PFSK-1 (cell line): ENCODE results near the gene TMEM273.

Experiments
- FOXP2 ChIP-seq: optimal IDR thresholded peaks from 2 replicates; pipeline ENCODE3; 2011; ENCODE audit warnings: borderline replicate concordance, control low read depth, inconsistent platforms; ENCODE audit not compliant: insufficient read depth; ENCODE audit errors: extremely low read length, extremely low read depth
- POLR2AphosphoS5 ChIP-seq: IDR thresholded peaks from 2 replicates; pipeline ENCODE4 v1.6.1; 2012; ENCODE audit warnings: low read depth, mild to moderate bottlenecking, control low read depth, low read length, moderate library complexity
- REST ChIP-seq, 2 experiments: IDR thresholded peaks; 2 replicates each; pipeline versions ENCODE4 v1.6.1 to v1.8.0; 2011 to 2012; ENCODE audit warnings: low read depth in 2 of 2, low read length in 2 of 2, control low read depth in 1 of 2, inconsistent platforms in 1 of 2, mild to moderate bottlenecking in 1 of 2, moderate library complexity in 1 of 2; ENCODE audit not compliant: insufficient read depth in 1 of 2
- SIN3A ChIP-seq: IDR thresholded peaks from 2 replicates; pipeline ENCODE4 v1.6.1; 2012; ENCODE audit warnings: mild to moderate bottlenecking, low read length, moderate library complexity, borderline replicate concordance; ENCODE audit not compliant: insufficient read depth
- TAF1 ChIP-seq: IDR thresholded peaks from 2 replicates; pipeline ENCODE4 v1.6.1; 2012; ENCODE audit warnings: low read length, control low read depth, borderline replicate concordance; ENCODE audit not compliant: insufficient read depth

TMEM273 gene

GRCh38 chr10:49158915-49159314 is 29.3 kb downstream of the TMEM273 start:
- no peak for TF ChIP-seq REST (IDR thresholded peaks at IDR 0.05; ENCODE audit: insufficient read depth in 1 of 2, low read depth in 2 of 2, low read length in 2 of 2)
- no peak for TF ChIP-seq FOXP2
- TF ChIP-seq SIN3A, result no peak
- no peak for TF ChIP-seq POLR2AphosphoS5
- TF ChIP-seq TAF1, result no peak

- TF ChIP-seq REST (IDR thresholded peaks at IDR 0.05; ENCODE audit: insufficient read depth in 1 of 2, low read depth in 2 of 2, low read length in 2 of 2), result no peak
- TF ChIP-seq POLR2AphosphoS5, result no peak
- TF ChIP-seq SIN3A, result no peak
- TF ChIP-seq TAF1, result no peak
- TF ChIP-seq FOXP2, result no peak
These were observed 29.8 kb downstream of the TMEM273 start for GRCh38 chr10:49158404-49158803.

- TF ChIP-seq POLR2AphosphoS5 (no peak), TAF1 (no peak), SIN3A (no peak), REST (IDR thresholded peaks at IDR 0.05; ENCODE audit: insufficient read depth in 1 of 2, low read depth in 2 of 2, low read length in 2 of 2) (no peak), FOXP2 (no peak)
These were observed 31.0 kb downstream of the TMEM273 start for GRCh38 chr10:49157229-49157628.

- TF ChIP-seq REST (IDR thresholded peaks at IDR 0.05; ENCODE audit: insufficient read depth in 1 of 2, low read depth in 2 of 2, low read length in 2 of 2) (no peak), FOXP2 (no peak), POLR2AphosphoS5 (no peak), SIN3A (no peak), TAF1 (no peak)
These were observed 33.5 kb downstream of the TMEM273 start for GRCh38 chr10:49154641-49155040.

- no peak for TF ChIP-seq TAF1
- no peak for TF ChIP-seq SIN3A
- TF ChIP-seq POLR2AphosphoS5, result no peak
- no peak for TF ChIP-seq FOXP2
- no peak for TF ChIP-seq REST (IDR thresholded peaks at IDR 0.05; ENCODE audit: insufficient read depth in 1 of 2, low read depth in 2 of 2, low read length in 2 of 2)
These were observed 34.2 kb downstream of the TMEM273 start for GRCh38 chr10:49153971-49154370.
